ENCODE data around the gene GJD3.

Gene GJD3

DNA sequence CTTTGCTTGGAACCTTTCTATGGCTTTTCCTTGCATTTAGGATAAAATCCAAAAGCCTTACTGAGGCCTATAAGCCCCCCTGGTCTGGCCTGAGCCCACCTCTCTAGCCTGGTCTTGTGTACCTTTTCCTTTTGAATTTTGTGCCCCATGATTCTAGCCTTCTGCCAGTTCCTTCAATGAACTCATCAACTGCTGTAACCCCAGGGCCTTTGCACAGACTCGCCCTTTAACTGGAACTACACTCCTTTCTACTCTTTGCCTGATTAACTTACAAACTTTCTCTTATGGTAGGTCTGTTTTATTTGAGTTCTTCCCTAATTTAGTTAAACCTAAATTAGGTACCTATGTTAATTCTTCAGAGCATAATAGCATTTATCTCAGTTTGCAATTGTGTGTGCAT is 24.2 kb downstream of the GJD3 start:
- no peak for ATAC-seq

DNA sequence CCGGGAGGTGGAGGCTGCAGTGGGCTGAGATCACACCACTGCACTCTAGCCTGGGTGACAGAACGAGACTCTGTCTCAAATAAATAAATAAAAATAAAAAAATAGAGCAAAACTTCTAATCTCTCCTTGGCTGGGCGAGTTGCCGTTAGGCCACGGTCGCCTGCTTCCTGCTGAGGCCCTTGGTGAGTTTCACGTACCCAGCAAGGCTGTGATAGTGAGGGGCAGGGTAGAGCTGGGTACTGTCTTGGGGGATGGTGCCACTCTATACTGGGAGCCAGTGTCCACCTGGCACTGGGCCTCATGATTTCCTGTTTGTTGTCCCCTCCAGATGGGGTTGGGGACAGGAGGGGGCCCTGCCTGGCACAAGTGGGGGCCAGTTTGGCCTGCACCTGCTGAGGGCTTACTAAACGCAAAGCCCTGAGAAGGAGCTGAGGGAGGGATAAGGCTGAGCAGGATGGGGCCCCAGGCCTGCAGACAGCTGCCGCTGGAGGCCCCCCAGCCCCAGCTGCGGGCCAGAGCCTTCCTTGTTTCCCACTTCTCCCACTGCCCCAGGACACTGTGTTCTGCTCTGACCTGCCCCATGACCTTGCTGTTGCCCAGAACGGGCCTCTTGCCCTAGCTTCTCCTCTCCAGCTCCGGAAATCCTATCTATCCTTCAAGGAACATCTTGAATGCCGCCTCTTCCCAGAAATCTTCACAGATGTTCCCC is 25.4 kb downstream of the GJD3 start:
- no peak for ATAC-seq

DNA sequence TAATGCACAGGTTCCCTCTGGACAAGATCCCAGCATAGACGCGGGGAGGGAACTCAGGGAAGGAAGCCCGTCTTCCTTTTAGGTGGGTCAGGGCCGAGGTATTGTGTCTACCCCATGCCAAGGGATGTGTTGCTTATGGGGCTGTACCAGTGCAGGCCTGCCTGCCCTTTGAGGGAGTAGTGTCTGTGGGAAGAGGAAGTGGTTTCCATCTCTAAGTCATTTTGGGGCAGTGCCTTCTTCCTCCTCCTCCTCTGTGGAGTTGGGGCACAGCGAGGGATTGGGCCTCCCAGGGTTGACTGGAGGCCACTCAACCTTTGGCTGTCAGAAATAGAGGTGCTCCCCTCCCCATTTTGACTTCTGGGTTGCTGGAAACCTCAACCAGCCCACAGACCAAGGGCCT is 26.5 kb downstream of the GJD3 start:
- no peak for ATAC-seq

DNA sequence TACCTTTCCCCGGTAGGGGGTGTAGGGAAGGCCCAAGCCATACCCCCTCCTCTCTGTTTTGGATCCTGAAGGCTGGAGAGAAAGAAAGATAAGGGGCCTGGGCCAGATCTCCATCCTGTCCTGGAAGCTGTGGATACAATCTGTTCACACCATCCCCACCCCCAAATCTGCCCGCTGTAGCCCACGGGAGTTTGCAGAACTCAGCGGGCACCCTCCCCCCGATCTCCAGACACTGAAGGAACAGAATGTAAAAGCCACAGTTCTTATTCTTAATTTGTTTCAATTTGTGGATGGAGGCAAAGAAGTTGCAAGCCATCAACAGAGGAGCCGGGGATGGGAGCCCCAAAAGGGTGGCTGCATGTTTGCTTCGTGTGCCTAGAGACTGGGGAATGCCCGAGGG is 27.2 kb downstream of the GJD3 start:
- ATAC-seq = no peak

DNA sequence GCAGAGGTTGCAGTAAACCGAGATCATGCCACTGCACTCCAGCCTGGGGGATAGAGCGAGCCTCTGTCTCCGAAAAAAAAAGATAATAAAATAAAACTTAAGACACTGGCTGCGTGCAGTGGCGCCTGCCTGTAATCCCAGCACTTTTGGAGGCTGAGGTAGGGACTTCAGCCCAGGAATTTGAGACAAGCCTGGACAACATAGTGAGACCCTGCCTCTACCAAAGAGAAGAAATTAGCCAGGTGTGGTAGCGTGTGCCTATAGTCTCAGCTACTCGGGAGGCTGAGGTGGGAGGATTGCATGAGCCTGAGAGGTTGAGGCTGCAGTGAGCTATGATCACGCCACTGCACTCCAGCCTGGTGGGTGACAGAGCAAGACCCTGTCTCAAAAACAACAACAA is 28.9 kb downstream of the GJD3 start:
- ATAC-seq = no peak

DNA sequence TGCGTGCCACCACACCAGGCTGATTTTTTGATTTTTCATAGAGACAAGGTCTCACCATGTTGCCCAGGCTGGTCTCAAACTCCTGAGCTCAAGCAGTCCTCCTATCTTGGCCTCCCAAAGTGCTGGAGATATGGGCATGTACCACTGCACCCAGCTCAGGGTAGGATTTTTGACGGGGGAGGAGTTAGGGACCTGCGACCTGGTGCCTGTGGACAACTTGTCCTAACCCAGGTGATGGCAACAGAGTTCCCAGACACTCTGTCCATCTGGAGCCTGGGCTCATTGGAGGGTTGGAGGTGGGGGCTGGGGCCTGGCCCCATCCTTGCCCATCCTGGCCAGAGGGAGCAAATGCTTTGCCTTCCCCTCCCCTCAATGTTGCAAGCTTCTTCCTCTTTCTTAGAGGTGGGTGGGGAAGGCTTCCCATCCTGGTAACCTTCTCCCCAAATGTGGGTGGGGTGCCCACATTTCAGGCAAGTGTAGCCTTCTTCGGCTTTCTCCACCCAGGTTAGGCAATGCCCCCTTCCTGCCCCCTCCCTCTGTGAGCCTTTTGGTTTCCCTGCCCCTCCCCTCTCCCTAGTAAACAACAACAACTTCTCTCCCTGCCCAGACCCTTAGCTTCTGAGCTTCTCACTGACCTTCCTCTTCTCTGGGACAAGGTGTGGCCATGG is 30.6 kb downstream of the GJD3 start:
- no peak for ATAC-seq

DNA sequence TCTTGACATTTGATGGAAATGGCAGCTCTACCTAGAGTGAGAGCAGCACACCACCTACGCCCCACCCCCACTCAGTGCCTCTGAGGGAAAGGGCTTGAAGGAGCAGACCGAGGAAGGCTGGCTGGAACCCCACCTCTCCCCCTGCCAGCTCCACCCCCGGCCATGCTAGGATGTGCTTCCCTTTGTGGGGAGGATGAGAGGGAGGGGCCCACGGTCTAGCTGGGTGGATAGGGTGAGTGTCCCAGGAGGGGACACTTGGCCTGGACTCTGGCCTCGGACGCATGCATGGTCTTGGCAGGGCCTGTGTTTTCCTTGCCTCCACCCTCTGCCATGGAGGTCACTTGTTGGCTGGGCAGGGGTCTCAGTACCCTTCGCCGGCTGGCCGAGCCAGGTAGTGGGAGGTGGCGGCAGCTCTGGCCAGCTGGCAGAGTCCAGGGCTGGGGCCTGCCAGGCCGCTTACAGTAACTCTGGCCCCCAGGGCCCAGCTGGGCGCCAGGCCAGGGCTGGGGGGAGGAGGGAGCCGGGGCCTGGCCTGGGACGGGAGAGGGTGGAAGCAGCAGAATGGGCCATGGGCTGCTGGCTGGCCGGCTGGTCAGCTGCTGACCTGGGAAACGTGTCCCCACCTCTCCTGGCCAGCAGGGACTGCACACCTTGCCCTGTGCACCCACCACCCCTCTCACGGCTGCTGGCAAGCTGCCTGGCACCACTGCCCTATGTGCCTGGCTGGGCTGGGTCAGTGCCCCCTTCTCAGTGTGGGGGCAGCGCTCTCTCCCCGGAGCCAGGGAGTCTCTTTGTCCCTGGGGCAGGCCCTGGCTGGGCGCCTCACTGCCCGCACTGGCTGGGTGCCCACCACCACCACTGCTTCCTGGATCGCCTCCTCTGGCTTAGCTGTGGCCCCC is 32.5 kb downstream of the GJD3 start:
- ATAC-seq = no peak

DNA sequence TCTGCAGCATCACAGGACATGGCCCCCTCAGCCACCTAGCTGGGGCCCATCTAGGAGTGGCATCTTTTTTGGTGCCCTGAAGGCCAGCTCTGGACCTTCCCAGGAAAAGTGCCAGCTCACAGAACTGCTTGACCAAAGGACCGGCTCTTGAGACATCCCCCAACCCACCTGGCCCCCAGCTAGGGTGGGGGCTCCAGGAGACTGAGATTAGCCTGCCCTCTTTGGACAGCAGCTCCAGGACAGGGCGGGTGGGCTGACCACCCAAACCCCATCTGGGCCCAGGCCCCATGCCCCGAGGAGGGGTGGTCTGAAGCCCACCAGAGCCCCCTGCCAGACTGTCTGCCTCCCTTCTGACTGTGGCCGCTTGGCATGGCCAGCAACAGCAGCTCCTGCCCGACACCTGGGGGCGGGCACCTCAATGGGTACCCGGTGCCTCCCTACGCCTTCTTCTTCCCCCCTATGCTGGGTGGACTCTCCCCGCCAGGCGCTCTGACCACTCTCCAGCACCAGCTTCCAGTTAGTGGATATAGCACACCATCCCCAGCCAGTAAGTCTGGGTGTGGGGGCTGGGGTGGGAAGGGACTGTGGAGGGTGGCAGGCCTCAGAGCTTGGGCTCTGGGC is 33.6 kb downstream of the GJD3 start:
- no peak for ATAC-seq

DNA sequence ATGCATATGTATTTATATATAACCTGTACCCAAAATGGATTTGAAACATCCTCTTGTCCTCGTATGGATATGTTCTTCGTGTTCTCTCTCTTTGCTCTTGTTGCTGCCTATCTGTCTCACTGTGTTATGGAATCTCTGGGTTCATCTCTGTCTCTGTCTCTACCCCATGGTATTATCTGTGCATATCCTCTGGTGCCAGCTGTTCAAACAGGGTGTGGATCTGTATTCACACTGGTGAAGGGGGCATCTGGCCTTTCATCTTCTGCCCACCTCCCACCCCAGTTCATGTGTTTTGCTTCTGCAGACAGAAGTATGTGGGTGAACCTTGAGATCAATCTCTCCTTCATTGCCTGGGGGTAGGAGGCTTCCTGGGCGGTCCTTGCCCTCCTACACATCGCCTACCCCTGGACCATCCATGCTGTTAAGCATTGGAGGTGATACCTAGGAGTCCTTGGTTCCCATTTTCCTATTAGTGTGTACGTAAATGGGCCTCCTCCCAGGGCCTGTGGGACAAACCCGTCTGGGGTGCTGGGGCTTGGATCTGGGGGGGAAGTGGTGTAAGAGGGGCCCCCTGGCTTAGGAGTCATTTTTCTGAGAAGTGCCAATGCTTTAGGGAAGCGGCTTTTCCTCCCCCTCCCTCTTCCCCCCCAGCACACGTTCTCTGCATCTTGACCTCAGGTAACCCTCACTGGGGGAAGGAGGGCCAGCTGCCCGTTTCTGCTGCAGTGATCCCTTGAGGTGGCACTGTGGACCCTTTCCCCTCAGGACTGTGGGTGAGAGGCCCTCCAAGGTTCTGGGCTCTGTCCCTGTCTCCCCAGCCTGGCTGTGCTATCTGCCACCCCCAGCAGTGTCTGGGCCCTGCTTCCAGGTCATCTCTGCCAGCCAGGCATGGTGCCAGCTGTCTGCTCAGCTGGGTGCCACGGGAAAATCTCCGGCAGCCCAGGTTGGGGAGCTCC is 34.4 kb downstream of the GJD3 start:
- ATAC-seq = no peak

DNA sequence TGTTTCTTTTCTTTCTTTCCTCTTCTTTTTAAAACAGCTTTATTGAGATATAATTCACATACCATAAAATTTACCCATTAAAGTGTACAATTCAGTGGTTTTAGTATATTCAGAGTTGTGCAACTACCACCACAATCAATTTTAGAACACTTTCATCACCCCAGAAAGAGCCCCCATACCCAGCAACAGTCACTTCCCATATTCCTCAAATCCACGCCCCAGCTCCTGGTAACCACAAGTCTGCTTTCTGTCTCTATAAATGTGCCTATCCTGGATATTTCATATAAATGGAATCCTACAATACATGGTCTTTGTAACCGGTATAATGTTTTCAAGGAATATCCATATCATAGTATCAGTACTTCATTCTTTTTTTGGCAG is 36.2 kb downstream of the GJD3 start:
- ATAC-seq = no peak

DNA sequence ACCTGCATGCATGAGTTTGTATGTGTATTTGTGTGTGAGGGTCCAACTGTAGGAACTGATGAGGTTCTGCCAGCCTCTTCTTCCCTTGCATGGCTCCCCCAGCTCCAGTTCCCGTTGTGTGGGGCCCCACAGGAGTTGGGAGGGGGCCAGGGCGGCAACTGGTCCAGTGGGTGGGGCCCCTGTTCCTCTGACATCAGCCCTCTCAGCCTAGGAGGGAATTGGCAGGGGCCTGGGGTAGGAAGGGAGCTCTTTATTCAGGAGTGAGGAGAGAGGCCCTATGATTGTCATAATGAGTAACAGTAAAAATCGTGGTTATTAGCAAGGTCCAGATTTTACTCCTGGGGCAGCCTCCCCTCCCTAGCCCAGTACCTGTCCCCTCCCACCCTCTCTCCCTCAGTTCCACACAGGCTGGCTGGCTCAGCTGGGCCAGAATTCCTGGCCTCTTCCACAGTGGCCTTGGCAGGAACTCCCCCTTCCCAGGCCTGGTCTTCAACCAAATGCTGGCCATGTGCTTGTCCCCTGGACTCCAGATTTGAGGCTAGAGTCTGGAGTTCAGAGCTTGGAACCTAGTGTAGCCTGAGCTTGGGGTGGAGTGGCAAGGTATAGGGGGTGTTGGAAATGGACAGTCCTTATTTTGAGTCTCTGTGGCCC is 36.7 kb downstream of the GJD3 start:
- no peak for ATAC-seq

DNA sequence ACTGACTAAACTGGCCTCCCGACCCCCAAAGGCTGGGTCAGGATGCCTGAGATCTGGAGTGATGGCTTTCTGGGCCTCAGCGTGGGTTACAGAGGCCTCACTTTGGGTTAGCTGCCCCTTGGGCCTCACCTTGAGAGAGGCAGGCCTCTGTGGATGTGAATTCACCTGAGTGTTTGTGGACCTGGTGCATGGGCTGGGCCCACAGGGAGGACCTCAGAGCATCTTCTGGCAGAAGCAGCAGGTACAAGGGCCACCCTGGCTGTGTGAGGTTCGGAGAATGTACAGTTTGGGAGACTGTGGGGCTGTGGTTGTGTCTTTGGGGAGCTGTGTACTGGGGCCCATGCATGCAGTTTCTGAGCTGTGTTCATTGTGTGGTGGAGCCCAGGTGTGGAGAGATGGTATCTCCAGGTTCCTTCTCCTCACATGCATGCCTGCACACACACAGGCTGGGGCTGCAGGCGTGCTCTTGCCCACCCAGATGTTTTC is 37.2 kb downstream of the GJD3 start:
- ATAC-seq = no peak

DNA sequence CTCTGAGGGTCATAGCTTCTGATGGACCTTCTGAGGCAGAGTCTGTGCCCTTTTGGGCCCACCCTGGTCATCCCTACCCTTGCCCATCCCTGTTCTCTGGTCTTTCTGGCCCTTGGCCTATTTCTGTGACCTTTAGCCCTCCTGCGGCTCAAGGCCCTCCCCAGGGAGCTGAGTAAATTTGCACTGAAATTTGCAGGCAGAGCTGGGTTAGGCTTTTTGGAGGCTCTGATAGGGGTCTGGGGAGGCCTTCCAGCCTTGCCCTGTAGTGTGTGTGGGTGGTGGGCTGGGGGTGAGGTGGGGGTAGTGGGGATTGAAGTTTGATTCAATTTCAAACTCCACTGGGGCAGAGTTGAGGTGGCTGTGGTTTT is 37.7 kb downstream of the GJD3 start:
- ATAC-seq = no peak

DNA sequence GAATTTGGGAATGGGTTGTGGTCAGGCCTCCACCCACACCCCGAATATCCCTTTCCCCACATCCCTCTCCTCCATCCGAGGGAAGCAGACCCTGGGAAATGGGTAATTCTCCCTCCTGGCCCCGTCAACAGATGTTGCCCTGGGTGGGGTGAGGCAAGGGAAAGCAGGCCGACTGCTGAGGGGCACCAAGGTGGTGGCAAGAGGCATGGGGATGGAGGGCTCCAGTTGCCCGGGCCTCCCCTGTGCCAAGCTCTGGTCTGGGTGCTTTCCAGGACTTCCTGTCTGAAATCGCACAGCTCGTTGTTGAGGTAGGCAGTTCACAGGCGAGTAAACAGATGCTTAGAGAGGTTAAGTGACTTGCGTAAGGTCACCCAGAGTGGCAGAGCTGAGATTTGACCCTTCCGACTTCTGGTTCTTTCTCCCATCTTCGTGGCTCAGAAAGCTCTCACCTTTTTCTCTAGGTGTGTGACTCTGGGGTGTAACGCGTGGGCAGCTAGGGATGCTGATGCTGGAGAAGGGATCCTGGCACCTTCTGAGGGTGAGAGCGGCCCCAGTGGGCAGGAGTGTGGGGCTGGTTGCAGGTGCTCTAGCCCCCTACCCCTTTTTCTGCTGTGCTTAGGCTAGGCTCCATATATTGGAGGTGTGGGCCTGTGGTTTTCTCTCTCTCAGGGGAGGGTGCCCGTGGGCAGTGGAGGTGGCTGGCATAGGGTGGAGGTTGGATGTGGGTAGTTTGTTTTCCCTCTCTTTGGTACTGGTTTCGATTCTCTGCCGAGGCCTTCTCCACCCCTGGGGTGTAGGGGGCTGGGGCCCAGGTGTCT is 38.3 kb downstream of the GJD3 start:
- peak; percentile 10 to 17 for ATAC-seq

DNA sequence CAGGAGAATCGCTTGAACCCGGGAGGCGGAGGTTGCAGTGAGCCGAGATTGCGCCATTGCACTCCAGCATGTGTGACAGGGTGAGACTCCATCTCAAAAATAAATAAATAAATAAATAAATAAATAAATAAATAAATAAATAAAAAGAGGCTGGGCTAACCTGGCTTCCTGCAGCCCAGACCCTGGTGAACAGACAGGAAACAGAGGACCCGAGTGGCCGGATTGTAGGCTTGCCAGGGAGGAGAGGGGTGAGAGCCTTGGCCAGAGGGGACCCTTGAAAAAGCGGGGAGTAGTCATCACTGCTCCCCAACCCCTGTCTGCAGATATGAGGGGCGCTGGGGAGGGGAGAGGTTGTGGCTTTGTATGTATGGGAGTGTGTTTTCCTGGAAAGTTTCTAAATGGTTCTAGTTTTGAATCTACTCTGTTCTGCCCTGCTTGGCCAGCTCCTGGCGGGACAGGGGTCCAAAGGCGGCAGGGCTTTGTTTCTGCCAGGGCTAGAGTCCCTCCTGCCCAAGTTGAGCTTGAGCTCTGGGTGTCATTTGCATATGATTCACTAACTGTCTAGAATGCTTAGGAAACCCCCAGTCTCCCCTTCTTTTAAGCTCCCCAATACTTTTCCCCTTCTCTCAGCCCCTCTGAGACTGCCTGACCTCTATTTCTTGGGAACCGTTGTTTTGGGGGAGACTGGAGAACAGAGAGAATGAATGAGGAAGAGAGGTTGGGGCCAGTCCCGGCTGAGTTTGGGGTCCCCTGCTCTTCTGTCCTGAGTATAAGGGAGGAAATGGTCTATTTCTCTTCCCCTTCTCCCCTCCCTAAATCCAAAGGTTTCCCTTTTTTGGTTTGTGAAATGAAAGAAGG is 39.2 kb downstream of the GJD3 start:
- peak in 1 of 2 donors; percentile 18 for ATAC-seq

DNA sequence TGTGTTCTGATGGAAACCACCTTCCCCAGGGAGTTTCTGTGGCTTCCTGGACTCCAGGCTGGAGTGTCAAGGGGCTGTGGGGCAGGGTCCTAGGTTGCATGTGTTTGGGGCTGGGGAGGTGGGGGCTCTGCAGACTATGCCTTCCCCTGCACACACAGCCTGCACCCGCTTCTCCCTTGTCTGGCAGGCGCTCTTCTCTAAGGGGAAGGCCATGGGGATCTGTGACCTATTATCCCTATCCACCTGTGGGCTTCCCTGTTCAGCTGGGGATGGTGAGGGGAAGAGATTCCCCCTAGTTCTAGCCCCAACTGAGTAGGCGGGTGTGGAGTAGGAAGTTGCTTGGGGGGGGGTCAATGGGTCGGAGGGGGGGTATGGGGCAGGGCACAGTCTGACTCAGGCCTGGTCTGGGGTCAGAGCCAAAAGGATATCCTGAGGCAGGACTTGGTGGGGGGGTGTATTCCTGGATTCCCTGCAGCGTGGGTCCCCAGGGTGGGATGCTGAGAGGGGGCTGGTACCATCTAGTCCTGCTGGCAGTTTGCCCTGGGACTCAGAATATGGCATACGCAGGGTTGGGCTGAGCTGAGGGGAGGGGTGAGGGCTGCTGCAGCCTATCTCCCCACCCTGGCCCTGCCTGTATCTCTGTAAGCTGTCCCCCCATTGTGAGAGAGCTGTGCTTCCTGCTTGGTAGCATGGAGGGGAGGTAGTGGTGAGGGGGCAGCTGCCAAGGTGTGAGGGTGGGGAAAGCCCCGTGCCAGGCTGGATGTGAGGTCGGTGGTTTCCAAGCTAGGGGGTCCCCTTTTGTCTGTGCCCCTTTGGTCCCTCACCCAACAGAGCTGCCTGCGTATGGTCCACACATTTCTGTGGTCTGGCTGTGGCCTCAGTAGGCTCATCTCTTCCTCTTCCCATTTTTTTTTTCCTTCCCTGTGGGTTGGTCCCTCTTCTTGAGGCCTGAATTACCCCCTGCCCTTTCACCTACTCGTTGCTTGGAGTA is 40.9 kb downstream of the GJD3 start:
- peak; percentile 6 to 8 for ATAC-seq

DNA sequence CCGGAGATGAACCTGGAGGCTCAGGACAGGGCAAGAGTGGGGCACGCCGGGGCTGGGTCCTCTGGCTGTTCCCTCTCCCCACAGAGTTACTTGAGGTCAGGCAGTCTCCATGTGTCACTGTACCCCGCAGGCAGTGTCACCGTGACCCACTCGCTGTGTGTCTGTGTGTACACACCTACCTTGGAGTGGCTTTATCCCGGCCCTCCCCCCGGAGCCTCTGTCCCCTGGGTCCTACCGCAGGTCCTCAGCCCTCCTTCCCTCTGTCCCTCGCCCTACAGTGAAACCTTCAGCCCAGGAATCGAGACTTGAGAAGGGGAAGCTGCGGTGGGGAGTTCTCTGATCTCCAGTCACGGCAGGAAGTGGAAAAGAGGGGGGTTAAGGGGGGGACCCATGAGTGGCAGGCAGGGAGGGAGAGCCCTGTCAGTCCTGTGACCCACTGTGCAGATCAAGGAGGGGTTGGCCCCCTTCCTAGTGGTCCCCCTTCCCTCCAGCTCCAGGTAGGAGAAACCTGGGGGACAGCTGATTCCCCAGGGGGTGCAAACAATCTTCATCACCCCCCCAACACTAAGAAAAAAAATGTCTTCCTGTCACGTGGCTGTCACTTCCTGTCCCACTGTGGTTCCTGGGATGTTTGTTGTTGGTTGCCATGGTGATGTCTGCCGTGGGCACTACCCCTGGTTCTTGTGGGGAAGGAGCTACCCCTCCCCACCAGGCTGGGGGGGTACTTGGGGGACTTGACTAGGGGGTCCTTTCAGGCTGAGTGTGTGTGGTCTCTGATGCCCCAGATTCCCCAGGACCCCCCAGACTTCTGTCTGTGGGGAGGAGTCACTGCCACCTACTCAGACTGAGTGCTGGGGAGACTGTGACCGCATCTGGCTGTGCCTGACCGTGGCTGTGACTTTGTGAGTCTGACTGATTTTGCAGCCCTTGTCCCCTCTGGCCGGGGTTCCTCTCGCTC is 41.9 kb downstream of the GJD3 start:
- peak; percentile 33 to 42 for ATAC-seq
